Measurements from ENCODE around the gene NLRC5.

Gene NLRC5

GRCh38 chr16:57026778-57027062 is 37.4 kb downstream of the NLRC5 start:
- DNase-seq, result no peak

- DNase-seq, result no peak
Measured at GRCh38 chr16:57027067-57027466, 37.7 kb downstream of the NLRC5 start.

DNA sequence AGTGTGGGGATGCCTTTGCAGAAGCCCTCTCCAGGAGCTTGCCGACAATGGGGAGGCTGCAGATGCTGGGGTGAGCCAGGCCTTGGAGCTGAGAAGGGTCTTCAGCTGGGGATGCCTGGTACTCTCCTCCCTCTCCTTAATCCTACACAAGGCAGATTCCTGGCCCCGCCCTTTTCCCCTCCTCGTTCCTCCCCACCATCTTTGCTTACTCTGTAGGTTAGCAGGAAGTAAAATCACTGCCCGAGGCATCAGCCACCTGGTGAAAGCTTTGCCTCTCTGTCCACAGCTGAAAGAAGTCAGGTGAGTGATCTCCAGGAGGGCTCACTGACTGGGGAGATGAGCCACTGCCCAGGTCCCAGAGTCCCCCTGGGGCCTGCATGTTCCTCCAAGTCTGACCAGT is 38.7 kb downstream of the NLRC5 start:
- DNase-seq, result no peak

DNA sequence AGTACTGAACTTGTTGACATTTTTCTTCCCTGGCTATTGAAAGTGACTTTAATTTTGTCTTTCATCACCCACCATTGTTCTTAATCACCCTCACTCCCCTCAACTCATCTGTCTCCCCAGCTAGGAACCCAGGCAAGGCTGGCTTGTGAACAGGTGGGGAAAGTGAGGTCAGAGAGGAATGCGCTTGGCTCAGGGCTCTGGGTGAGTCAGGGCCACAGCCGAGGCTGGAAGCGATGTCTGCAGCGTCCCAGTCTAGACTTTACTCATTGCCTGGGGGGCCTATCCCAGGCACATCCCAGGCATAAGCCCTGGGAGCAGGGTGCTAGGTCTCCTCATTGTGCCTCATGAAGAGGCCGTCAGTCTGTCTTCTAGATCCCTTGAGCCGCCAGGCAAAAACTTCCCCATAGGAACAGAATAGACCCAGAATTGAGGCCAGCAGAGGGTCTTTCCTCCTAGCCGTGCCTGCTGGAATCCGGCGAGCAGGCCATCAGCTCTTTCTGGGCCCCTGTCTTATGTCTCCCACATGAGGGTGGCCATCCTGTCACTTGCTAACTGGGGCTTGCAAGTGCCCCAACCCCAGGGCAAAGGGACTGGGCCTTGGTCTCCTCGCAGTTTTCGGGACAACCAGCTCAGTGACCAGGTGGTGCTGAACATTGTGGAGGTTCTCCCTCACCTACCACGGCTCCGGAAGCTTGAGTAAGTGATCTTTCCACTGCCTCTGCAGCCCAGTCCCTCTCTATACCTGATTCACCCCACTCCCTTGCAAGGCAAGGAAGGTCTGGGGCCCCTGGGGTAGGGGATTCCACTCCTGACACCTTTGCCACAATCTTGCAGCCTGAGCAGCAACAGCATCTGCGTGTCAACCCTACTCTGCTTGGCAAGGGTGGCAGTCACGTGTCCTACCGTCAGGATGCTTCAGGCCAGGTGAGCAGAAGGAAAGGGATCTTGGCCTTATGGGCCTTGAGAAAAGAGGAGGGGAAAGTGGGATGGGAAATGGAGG is 40.1 kb downstream of the NLRC5 start:
- DNase-seq, result no peak

DNA sequence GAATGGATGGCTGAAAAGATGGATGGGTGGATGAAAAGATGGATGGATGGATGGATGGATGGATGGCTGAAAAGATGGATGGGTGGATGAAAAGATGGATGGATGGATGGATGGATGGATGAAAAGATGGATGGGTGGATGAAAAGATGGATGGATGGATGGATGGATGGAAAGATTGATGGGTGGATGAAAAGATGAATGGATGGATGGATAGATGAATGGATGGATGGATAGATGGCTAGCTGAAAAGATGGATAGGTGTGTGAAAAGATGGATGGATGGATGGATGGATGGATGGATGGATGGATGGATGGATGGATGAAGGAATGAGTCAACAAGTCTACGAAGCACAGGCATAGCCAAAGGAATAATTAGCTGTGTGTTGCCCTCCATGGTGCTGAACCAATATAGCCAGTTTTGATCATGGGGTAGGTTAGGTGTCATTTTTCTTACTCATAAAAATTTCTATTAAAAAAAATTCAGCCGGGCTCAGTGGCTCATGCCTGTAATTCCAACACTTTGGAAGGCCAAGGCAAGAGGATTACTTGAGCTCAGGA is 41.1 kb downstream of the NLRC5 start:
- no peak for DNase-seq

- DNase-seq, result no peak
Measured at GRCh38 chr16:57031156-57031555, 41.8 kb downstream of the NLRC5 start.

- DNase-seq, result no peak
Measured at GRCh38 chr16:57032346-57032745, 43.0 kb downstream of the NLRC5 start.

GRCh38 chr16:57032931-57033330 is 43.6 kb downstream of the NLRC5 start:
- no peak for DNase-seq

- no peak for DNase-seq
Measured at GRCh38 chr16:57036315-57036714, 47.0 kb downstream of the NLRC5 start.

DNA sequence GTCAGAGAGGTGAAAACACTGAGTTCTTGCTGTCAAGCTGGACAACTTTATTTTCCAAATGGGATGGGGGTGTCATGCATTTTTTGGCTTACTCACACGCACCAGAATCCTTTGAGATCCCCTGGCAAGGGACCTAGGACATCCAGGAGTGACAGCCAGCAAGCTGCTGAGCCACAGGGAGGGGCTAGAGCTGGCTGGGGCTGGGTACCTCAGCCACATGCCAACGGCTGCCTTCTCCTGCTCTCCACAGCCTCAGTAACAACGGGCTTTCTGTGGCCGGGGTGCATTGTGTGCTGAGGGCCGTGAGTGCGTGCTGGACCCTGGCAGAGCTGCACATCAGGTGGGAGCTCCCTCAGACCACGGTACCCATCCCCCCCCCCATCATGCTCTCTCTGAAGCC is 47.6 kb downstream of the NLRC5 start:
- no peak for DNase-seq

- DNase-seq, result no peak
Measured at GRCh38 chr16:57038166-57038565, 48.8 kb downstream of the NLRC5 start.

DNA sequence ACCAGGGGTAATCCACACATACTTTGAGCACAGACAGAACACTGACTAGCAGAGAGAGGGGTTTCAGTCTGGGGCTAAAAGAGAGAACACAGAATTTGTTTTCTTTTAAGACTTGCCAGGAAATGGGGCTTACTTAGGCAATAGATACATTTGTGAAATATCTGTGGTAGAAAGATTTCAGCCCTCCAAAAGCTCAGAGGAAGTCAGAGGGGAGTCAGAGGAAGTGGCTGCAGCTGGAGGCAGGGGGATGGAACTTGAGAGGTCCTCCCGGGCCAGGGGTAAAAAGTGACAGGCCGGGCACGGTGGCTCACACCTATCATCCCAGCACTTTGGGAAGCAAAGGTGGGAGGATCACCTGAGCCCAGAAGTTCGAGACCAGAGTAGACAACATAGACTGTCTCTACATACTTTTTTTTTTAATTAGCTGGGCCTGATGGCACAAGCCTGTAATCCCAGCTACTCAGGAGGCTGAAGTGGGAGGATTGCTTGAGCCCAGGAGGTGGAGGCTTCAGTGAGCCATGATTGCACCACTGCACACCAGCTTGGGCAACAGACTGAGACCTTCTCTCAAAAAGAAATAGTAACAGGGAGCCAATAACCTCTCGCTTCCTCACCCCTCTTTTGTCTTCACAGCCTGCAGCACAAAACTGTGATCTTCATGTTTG is 49.9 kb downstream of the NLRC5 start:
- peak; percentile 79 for DNase-seq

GRCh38 chr16:57041182-57042156 is 52.1 kb downstream of the NLRC5 start:
- DNase-seq, result peak; percentile 92

- peak; percentile 95 for DNase-seq
Measured at GRCh38 chr16:57042157-57043111, 53.1 kb downstream of the NLRC5 start.

GRCh38 chr16:57043248-57043647 is 53.9 kb downstream of the NLRC5 start:
- no peak for DNase-seq

DNA sequence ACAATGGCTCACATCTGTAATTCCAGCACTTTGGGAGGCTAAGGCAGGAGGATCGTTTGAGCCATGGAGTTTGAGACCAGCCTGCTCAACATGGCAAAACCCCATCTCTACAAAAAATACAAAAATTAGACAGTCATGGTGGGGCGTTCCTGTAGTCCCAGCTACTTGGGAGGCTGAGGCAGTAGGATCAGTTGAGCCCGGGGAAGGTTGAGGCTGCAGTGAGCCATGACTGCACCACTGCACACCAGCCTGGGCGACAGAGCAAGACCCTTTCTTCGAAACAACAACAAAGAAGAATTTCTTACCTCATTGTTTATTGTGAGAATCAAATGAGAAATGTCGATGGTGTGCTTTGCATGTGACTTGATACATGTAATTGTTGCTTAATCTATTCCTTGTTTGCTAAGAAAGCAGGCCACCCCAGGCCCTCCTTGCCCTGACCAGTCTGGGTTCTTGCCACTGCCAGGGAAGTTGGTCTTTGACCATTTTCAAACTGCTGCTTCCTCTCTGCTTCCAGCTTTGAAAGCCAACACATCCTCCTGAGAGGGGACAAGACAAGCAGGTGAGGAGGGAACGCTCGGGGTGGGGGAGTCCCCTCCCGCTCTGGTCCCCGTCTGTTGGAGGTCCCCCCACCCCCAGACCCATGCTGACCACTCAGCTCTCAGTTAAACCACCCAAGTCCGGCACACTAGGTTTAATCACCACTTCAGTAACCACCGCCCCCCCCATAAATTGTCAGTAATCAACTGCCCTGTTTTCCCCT is 55.8 kb downstream of the NLRC5 start:
- DNase-seq, result no peak

- DNase-seq, result no peak
Measured at GRCh38 chr16:57045694-57046381, 56.5 kb downstream of the NLRC5 start.

- no peak for DNase-seq
Measured at GRCh38 chr16:57048095-57048494, 58.7 kb downstream of the NLRC5 start.

DNA sequence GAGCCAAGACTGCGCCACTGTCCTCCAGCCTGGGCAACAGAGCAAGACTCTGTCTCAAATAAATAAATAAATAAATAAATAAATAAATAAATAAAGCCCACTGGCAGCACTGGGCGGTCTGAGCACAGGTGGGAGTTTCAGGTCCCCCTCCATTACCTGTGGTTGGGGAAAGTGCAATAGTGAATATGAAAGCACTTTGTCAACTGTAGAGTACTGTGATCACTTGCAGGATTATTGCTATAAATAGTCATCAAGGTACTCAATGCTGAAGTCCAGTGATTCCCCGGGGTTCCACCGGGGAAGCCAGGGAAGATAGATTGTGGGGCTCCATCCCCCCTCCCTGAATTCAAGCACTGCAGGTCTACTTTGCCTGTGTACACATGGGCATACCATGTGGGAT is 60.3 kb downstream of the NLRC5 start:
- DNase-seq, result peak; percentile 52

GRCh38 chr16:57051696-57052228 is 62.4 kb downstream of the NLRC5 start:
- DNase-seq, result no peak

Data from activated CD4-positive, alpha-beta T cell treated with anti-CD3 and anti-CD28 coated beads, Interleukin-10, Interleukin-2, amounts not matched to agents 100 ng/mL and 50 ng/mL, durations not matched to agents 16 hours and 8 hours (primary cell).